ENCODE results near the gene SELENOO.

GRCh38 chr22:50165436-50166123, 35.2 kb upstream of the SELENOO start:
- no peak for TF ChIP-seq CTCF (IDR thresholded peaks at IDR 0.05; ENCODE audit: borderline replicate concordance, extremely low read depth, low read length, poor library complexity, severe bottlenecking)
- no peak for TF ChIP-seq EZH2 (IDR thresholded peaks at IDR 0.05; ENCODE audit: borderline replicate concordance, low read depth, low read length, severe bottlenecking)

Data from DND-41 (cell line).